Thyroid gland (tissue), 4 donors: Measurements from ENCODE around the gene LMO2. TPM values are rescaled to one million over a fixed set of nuclear protein-coding genes. Genes with fewer than 3 reads are reported as not detected.

Experiments
- DNase-seq, 2 donors: peaks; one replicate each; pipeline ENCODE4 v3.0.0-alpha.2; 2019
- H3K27ac ChIP-seq, 3 donors: fragments of 200-600 bp; sonication (generic); 1 replicate in 2 of 3; 2 replicates in 1 of 3; pipeline ENCODE4 v1.5.1; 2016 to 2019; ENCODE audit warnings: mild to moderate bottlenecking in 1 of 3, moderate library complexity in 1 of 3
- H3K27me3 ChIP-seq: fragments of 200-600 bp; sonication (generic); one replicate; pipeline ENCODE4 v1.5.1; 2019
- H3K36me3 ChIP-seq, 2 donors: fragments of 200-600 bp; sonication (generic); one replicate each; pipeline ENCODE4 v1.5.1; 2016 to 2019
- H3K4me1 ChIP-seq, 2 donors: fragments of 200-600 bp; sonication (generic); one replicate each; pipeline ENCODE4 v1.5.1; 2017 to 2019
- H3K4me3 ChIP-seq, 3 donors: fragments of 200-600 bp; sonication (generic); replicated peaks in 1 of 3; 1 replicate in 2 of 3; 2 replicates in 1 of 3; pipeline ENCODE4 v1.5.1; 2016; ENCODE audit warnings: mild to moderate bottlenecking in 1 of 3
- H3K9me3 ChIP-seq: fragments of 200-600 bp; sonication (generic); one replicate; pipeline ENCODE4 v1.5.1; 2017
- POLR2A ChIP-seq, 2 donors: fragments of 450-650 bp; IDR thresholded peaks; one replicate each; pipeline ENCODE4 v1.6.1; 2017; ENCODE audit warnings: antibody characterized with exemption in 2 of 2, mild to moderate bottlenecking in 2 of 2, moderate library complexity in 1 of 2
- WGBS, 2 donors: methylation state at CpG; one replicate each; pipeline ENCODE4 v1.1.5; 2017; 5-methylcytosine and 5-hydroxymethylcytosine counted together
- intact Hi-C: fragments of 100-400 bp; cut with DNase I; formaldehyde crosslinking; loops from one replicate; pipeline ENCODE4 v1.15.1; 2023
- total RNA-seq, 4 donors: library from RNA; depleted of rRNA; stranded (reverse); fragments of >200 nt; gene quantifications; one replicate each; pipeline ENCODE4 v1.2.3, GENCODE V29; 2016
- TF ChIP-seq, protein P1 (sequence below), 6 experiments: fragments of 200-600 bp in 3 of 6; fragments of 450-650 bp in 3 of 6; sonication (generic) in 3 of 6; IDR thresholded peaks; one replicate each; pipeline ENCODE4 v1.5.1; 2016 to 2019; ENCODE audit warnings: antibody characterized with exemption in 6 of 6, mild to moderate bottlenecking in 2 of 6, inconsistent platforms in 1 of 6, moderate library complexity in 1 of 6

Gene LMO2
- 10 to 100 TPM; 20.7 to 51.5 (median 40.3) TPM for total RNA-seq

- no peak within 1 kb of the TSS for H3K4me3 ChIP-seq
- H3K4me1 ChIP-seq = no peaks in the 10 kb centered on the region
- H3K27ac ChIP-seq = no peak within 1 kb of the TSS
- no peaks in the 10 kb centered on the region for H3K9me3 ChIP-seq
- no peaks in the 10 kb centered on the region for H3K27me3 ChIP-seq
- no peak for DNase-seq
- no peaks in the 10 kb centered on the region for H3K36me3 ChIP-seq
- TF ChIP-seq, protein P1, sequence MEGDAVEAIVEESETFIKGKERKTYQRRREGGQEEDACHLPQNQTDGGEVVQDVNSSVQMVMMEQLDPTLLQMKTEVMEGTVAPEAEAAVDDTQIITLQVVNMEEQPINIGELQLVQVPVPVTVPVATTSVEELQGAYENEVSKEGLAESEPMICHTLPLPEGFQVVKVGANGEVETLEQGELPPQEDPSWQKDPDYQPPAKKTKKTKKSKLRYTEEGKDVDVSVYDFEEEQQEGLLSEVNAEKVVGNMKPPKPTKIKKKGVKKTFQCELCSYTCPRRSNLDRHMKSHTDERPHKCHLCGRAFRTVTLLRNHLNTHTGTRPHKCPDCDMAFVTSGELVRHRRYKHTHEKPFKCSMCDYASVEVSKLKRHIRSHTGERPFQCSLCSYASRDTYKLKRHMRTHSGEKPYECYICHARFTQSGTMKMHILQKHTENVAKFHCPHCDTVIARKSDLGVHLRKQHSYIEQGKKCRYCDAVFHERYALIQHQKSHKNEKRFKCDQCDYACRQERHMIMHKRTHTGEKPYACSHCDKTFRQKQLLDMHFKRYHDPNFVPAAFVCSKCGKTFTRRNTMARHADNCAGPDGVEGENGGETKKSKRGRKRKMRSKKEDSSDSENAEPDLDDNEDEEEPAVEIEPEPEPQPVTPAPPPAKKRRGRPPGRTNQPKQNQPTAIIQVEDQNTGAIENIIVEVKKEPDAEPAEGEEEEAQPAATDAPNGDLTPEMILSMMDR (IDR thresholded peaks at IDR 0.05) = no peak
- no peak for TF ChIP-seq POLR2A (IDR thresholded peaks at IDR 0.05)
- intact Hi-C loops = no loop called here
- 65 to 70% methylated on average over 8 to 9 of the region's 9 CpGs for WGBS, 2 donors
These were observed at the start of gene LMO2 for GRCh38 chr11:33891714-33892327. Gene LMO2, minus strand, starts transcription at chr11:33892076. Its CDS starts 22,360 bp downstream, at chr11:33869716.

DNA sequence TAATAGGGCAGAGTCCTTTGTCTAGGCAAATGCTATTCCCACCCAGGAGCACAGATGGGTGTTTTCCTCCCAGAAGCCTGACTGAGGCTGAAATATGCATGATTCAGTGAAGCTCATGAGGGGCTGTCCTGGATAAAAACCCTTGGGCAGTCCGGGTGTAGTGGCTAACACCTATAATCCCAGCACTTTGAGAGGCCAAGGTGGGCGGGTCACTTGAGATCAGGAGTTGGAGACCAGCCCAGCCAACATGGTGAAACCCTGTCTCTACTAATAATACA is 48.6 kb upstream of the LMO2 start:
- Histone ChIP-seq H3K36me3 (no peaks in the 10 kb centered on the region), H3K4me3 (no peak overlapping the region), H3K27ac (no peak overlapping the region), H3K4me1 (peaks cover 0 to 32% of the 10 kb centered on the region in 2 donors), H3K9me3 (no peaks in the 10 kb centered on the region), H3K27me3 (no peaks in the 10 kb centered on the region)
- peak in 1 of 2 donors; percentile 10 for DNase-seq
- WGBS, 2 donors = 52 to 67% methylated on average over 2 of the region's 2 CpGs
- intact Hi-C loops = no loop called here
- TF ChIP-seq, protein P1 (IDR thresholded peaks at IDR 0.05) = no peak
- no peak for TF ChIP-seq POLR2A (IDR thresholded peaks at IDR 0.05)

GRCh38 chr11:33936725-33937604 is 45.1 kb upstream of the LMO2 start:
- Histone ChIP-seq H3K4me3 (no peak overlapping the region), H3K27ac (peak overlapping the region in 2 of 3 donors; percentile 45 to 70), H3K4me1 (peaks cover 0 to 20% of the 10 kb centered on the region in 2 donors), H3K27me3 (no peaks in the 10 kb centered on the region), H3K9me3 (no peaks in the 10 kb centered on the region), H3K36me3 (no peaks in the 10 kb centered on the region)
- WGBS, 2 donors = 20 to 25% methylated on average over 15 of the region's 15 CpGs
- intact Hi-C loops = no loop called here
- peak; percentile 32 for DNase-seq
- TF ChIP-seq POLR2A (IDR thresholded peaks at IDR 0.05) = no peak
- TF ChIP-seq, protein P1 (IDR thresholded peaks at IDR 0.05) = no peak

- Histone ChIP-seq H3K36me3 (no peaks in the 10 kb centered on the region), H3K4me1 (peaks cover 0 to 23% of the 10 kb centered on the region in 2 donors), H3K27me3 (no peaks in the 10 kb centered on the region), H3K9me3 (no peaks in the 10 kb centered on the region), H3K27ac (no peak overlapping the region), H3K4me3 (no peak overlapping the region)
- intact Hi-C loops = no loop called here
- DNase-seq = no peak
- WGBS, 2 donors = 80% methylated on average over 14 of the region's 14 CpGs
- TF ChIP-seq, protein P1 (IDR thresholded peaks at IDR 0.05) = no peak
- TF ChIP-seq POLR2A (IDR thresholded peaks at IDR 0.05) = no peak
These were observed 43.9 kb upstream of the LMO2 start for GRCh38 chr11:33935461-33936456.
